Hair follicular keratinocyte (primary cell): ENCODE data around the gene B3GALNT2. TPM values are rescaled to one million over a fixed set of nuclear protein-coding genes. Genes with fewer than 3 reads are reported as not detected.

Experiments used
- total RNA-seq: library from RNA; depleted of rRNA; stranded (reverse); fragments of >200 nt; gene quantifications from 2 replicates; pipeline ENCODE4 v1.2.3, GENCODE V29; 2015

The B3GALNT2 gene
- total RNA-seq = 33.7 and 34.6 TPM in 2 replicates

GRCh38 chr1:235504122-235504493, at the start of gene B3GALNT2:
Gene B3GALNT2 (minus strand): TSS chr1:235504452. CDS start chr1:235504252, 200 bp downstream.

Other genes with a start within 250 kb of the B3GALNT2 start
- 7.4 TPM in 2 replicates for gene ARID4B, start 176.3 kb downstream of the B3GALNT2 start, total RNA-seq
- gene GGPS1, start 175.9 kb downstream of the B3GALNT2 start, total RNA-seq = 17.9 and 25.8 TPM in 2 replicates
- 24.5 and 30.8 TPM in 2 replicates for gene TBCE, start 137.0 kb downstream of the B3GALNT2 start, total RNA-seq
- gene GNG4, start 145.3 kb upstream of the B3GALNT2 start, total RNA-seq = 0.16 and 0.30 TPM in 2 replicates